Keratinocyte (primary cell): ENCODE measurements around the gene VARS1. TPM values are rescaled to one million over a fixed set of nuclear protein-coding genes. Genes with fewer than 3 reads are reported as not detected.

Source experiments
- DNase-seq: peaks from one replicate; pipeline ENCODE4 v3.0.0-alpha.2; 2011; ENCODE audit warnings: low read depth, missing footprints, low spot score
- FAIRE-seq: peaks from 2 replicates; lab custom pipeline; 2011; peaks lifted over from hg19 to GRCh38; lab: Jason Lieb, UNC
- H2AFZ ChIP-seq: 2 replicates; pipeline ENCODE4 v1.6.0; 2012; ENCODE audit warnings: low read length, control low read depth, inconsistent platforms; ENCODE audit not compliant: control insufficient read depth
- H3K27ac ChIP-seq: 2 replicates; pipeline ENCODE4 v1.5.1; 2011; ENCODE audit warnings: low read length; ENCODE audit not compliant: control insufficient read depth, insufficient read depth
- H3K27me3 ChIP-seq: 3 replicates; pipeline ENCODE4 v1.6.0; 2011; ENCODE audit warnings: low read length; ENCODE audit not compliant: control insufficient read depth, insufficient read depth; ENCODE audit errors: extremely low read depth
- H3K36me3 ChIP-seq, 2 experiments: 2 replicates in 1 of 2; 3 replicates in 1 of 2; pipeline ENCODE4 v1.5.1; 2011; ENCODE audit warnings: low read length in 2 of 2, mild to moderate bottlenecking in 1 of 2; ENCODE audit not compliant: control insufficient read depth in 2 of 2, insufficient read depth in 2 of 2; ENCODE audit errors: extremely low read depth in 1 of 2
- H3K4me1 ChIP-seq: 3 replicates; pipeline ENCODE4 v1.5.1; 2011; ENCODE audit warnings: low read length; ENCODE audit not compliant: control insufficient read depth, insufficient read depth; ENCODE audit errors: extremely low read depth
- H3K4me2 ChIP-seq: 3 replicates; pipeline ENCODE4 v1.6.0; 2011; ENCODE audit warnings: low read depth, low read length; ENCODE audit not compliant: control insufficient read depth, insufficient read depth; ENCODE audit errors: extremely low read depth
- H3K4me3 ChIP-seq, 3 experiments: fragments of 200-600 bp in 1 of 3; sonication (generic) in 1 of 3; 2 replicates in 2 of 3; 3 replicates in 1 of 3; pipeline ENCODE4 v1.5.1; 2011 to 2016; ENCODE audit warnings: low read length in 3 of 3, mild to moderate bottlenecking in 3 of 3, control low read depth in 2 of 3, inconsistent platforms in 1 of 3, low read depth in 1 of 3, mixed read lengths in 1 of 3, mixed run types in 1 of 3, moderate library complexity in 1 of 3; ENCODE audit not compliant: control insufficient read depth in 2 of 3, insufficient read depth in 2 of 3; ENCODE audit errors: extremely low read depth in 1 of 3
- H3K79me2 ChIP-seq: 2 replicates; pipeline ENCODE4 v1.6.0; 2012; ENCODE audit warnings: low read length; ENCODE audit not compliant: control insufficient read depth, insufficient read depth
- H3K9ac ChIP-seq: 3 replicates; pipeline ENCODE4 v1.6.0; 2011; ENCODE audit warnings: low read length; ENCODE audit not compliant: control insufficient read depth, insufficient read depth; ENCODE audit errors: extremely low read depth
- H3K9me1 ChIP-seq: 3 replicates; pipeline ENCODE4 v1.6.0; 2011; ENCODE audit warnings: low read length; ENCODE audit not compliant: control insufficient read depth, insufficient read depth; ENCODE audit errors: extremely low read depth
- H3K9me3 ChIP-seq: 2 replicates; pipeline ENCODE4 v1.5.1; 2012; ENCODE audit warnings: low read depth, low read length; ENCODE audit not compliant: control insufficient read depth
- H4K20me1 ChIP-seq: 3 replicates; pipeline ENCODE4 v1.6.0; 2011; ENCODE audit warnings: low read length; ENCODE audit not compliant: control insufficient read depth, insufficient read depth; ENCODE audit errors: extremely low read depth
- EZH2 ChIP-seq: IDR thresholded peaks from one replicate; pipeline ENCODE4 v1.6.1; 2012; ENCODE audit warnings: inconsistent platforms, mild to moderate bottlenecking, low read length, moderate library complexity
- dilution Hi-C: fragments of 300-500 bp; cut with MboI; formaldehyde crosslinking; loops from one replicate; pipeline ENCODE4 v1.7.0; 2020; ENCODE audit warnings: low sequenced_read_pairs; ENCODE audit not compliant: extremely low pct_ligation_motif_present
- polyA plus RNA-seq, 5 experiments: library from polyadenylated mRNA; depleted of rRNA in 3 of 5; stranded (reverse) in 3 of 5; stranded (forward) in 1 of 5; unstranded in 1 of 5; fragments of >200 nt; gene quantifications; 1 replicate in 1 of 5; 2 replicates in 3 of 5; 3 replicates in 1 of 5; pipeline versions ENCODE4 v1.2.1 to v1.2.3, GENCODE V29; 2011 to 2012; ENCODE audit warnings: missing spikeins in 2 of 5, low read depth in 1 of 5, low replicate concordance in 1 of 5
- TF ChIP-seq, protein P1 (sequence below), 3 experiments: IDR thresholded peaks in 1 of 3; conservative IDR thresholded peaks in 1 of 3; optimal IDR thresholded peaks in 1 of 3; 2 replicates in 2 of 3; 3 replicates in 1 of 3; pipeline versions ENCODE3 to v1.5.1; 2011; ENCODE audit warnings: low read length in 3 of 3, mild to moderate bottlenecking in 3 of 3, moderate library complexity in 2 of 3, control low read depth in 1 of 3, inconsistent platforms in 1 of 3; ENCODE audit not compliant: insufficient read depth in 2 of 3; ENCODE audit errors: extremely low read depth in 1 of 3

The VARS1 gene
- polyA plus RNA-seq, 1 donor (not counting 4 experiments of a cell fraction or from before 2014, with no cell fraction given): 26.3 TPM

DNA sequence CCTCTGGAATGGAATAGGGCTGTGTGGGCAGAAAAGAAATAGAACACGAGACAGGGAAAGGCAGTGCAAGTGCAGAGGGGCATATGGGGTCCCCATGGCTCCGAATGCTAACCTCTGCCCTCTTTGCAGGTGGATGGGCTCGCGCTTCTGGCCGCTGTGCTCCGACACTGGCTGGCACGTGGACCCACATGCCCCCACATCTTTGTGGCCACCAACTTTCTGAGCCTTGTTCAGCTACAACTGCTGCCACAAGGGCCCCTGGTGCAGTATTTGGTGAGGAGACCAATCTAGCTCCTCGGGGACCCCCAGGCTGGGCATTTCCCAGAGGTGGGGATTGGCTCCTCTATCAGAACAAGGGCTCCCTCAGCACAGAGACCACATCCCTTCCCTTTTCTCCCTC is 34.2 kb downstream of the VARS1 start:
- Histone ChIP-seq H3K4me2 (no peak overlapping the region), H3K9me1 (no peaks in the 10 kb centered on the region), H3K4me3 (no peak overlapping the region), H3K79me2 (no peaks in the 10 kb centered on the region), H3K27ac (no peak overlapping the region), H4K20me1 (no peaks in the 10 kb centered on the region), H3K9me3 (no peaks in the 10 kb centered on the region), H3K4me1 (peaks cover 5% of the 10 kb centered on the region), H2AFZ (no peak overlapping the region), H3K36me3 (peaks cover 6 to 13% of the 10 kb centered on the region in 2 experiments), H3K27me3 (no peaks in the 10 kb centered on the region), H3K9ac (no peak overlapping the region)
- TF ChIP-seq EZH2: no peak
- TF ChIP-seq, protein P1, sequence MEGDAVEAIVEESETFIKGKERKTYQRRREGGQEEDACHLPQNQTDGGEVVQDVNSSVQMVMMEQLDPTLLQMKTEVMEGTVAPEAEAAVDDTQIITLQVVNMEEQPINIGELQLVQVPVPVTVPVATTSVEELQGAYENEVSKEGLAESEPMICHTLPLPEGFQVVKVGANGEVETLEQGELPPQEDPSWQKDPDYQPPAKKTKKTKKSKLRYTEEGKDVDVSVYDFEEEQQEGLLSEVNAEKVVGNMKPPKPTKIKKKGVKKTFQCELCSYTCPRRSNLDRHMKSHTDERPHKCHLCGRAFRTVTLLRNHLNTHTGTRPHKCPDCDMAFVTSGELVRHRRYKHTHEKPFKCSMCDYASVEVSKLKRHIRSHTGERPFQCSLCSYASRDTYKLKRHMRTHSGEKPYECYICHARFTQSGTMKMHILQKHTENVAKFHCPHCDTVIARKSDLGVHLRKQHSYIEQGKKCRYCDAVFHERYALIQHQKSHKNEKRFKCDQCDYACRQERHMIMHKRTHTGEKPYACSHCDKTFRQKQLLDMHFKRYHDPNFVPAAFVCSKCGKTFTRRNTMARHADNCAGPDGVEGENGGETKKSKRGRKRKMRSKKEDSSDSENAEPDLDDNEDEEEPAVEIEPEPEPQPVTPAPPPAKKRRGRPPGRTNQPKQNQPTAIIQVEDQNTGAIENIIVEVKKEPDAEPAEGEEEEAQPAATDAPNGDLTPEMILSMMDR (optimal IDR thresholded peaks at IDR 0.05 in 1 of 3, IDR thresholded peaks at IDR 0.05 in 1 of 3, conservative IDR thresholded peaks at IDR 0.05 in 1 of 3; ENCODE audit: extremely low read depth in 1 of 3, insufficient read depth in 2 of 3, low read length in 3 of 3): no peak
- FAIRE-seq (no peak), DNase-seq (no peak)
- dilution Hi-C loops: no loop called here

DNA sequence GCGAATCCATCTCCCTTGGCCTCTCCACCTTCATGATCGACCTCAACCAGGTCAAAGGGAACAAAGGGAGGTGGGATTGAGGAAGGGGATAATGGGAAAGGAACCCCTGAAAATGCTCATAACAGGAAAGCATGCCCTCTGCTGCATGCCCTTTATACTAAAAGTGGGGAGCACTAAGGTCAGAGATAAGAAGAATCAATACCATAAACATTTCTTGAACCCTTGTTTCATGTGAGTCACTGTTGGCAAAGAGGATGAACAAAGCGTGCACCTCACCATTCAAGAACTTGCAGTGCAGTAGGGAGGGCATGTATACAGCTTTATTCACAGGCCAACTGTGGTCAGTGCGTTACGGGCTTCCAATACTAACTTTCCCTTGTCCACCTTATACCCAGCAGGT is 34.8 kb downstream of the VARS1 start:
- H3K27ac ChIP-seq: no peak overlapping the region
- H3K9me1 ChIP-seq: no peaks in the 10 kb centered on the region
- peaks cover 5% of the 10 kb centered on the region for H3K4me1 ChIP-seq
- dilution Hi-C loops: no loop called here
- no peaks in the 10 kb centered on the region for H3K79me2 ChIP-seq
- H3K36me3 ChIP-seq: peaks cover 6 to 13% of the 10 kb centered on the region in 2 experiments
- no peak overlapping the region for H2AFZ ChIP-seq
- no peak overlapping the region for H3K9ac ChIP-seq
- no peak for FAIRE-seq
- TF ChIP-seq, protein P1 (optimal IDR thresholded peaks at IDR 0.05 in 1 of 3, IDR thresholded peaks at IDR 0.05 in 1 of 3, conservative IDR thresholded peaks at IDR 0.05 in 1 of 3; ENCODE audit: extremely low read depth in 1 of 3, insufficient read depth in 2 of 3, low read length in 3 of 3): no peak
- TF ChIP-seq EZH2: no peak
- H3K4me2 ChIP-seq: no peak overlapping the region
- H3K9me3 ChIP-seq: no peaks in the 10 kb centered on the region
- H4K20me1 ChIP-seq: no peaks in the 10 kb centered on the region
- no peaks in the 10 kb centered on the region for H3K27me3 ChIP-seq
- DNase-seq: no peak
- H3K4me3 ChIP-seq: no peak overlapping the region
